HepG2 (cell line): ENCODE measurements around the gene SULT2B1. TPM values are rescaled to one million over a fixed set of nuclear protein-coding genes. Genes with fewer than 3 reads are reported as not detected.
A peak's percentile ranks its signal among the peaks of the same experiment; 100 is the strongest.

Experiments
- ATF4 ChIP-seq, 2 experiments: fragments of 450-650 bp in 1 of 2; sonication (generic) in 1 of 2; formaldehyde crosslinking; IDR thresholded peaks; 2 replicates each; pipeline versions ENCODE4 v1.5.0 to v1.8.0; 2020 to 2022; ENCODE audit warnings: mild to moderate bottlenecking in 1 of 2, missing genetic modification reagents in 1 of 2
- GABPA ChIP-seq, 2 experiments: IDR thresholded peaks; 2 replicates each; pipeline ENCODE4 v1.6.1; 2011 to 2016; ENCODE audit warnings: low read depth in 2 of 2, low read length in 1 of 2, missing biosample characterization in 1 of 2, missing genetic modification characterization in 1 of 2
- GFI1 ChIP-seq: sonication (generic); formaldehyde crosslinking; IDR thresholded peaks from 2 replicates; pipeline ENCODE4 v1.5.0; 2020; ENCODE audit warnings: missing genetic modification reagents, mild to moderate bottlenecking, borderline replicate concordance
- KLF9 ChIP-seq: IDR thresholded peaks from 2 replicates; pipeline ENCODE4 v1.6.1; 2016; ENCODE audit warnings: low read depth
- MTERF4 ChIP-seq: sonication (generic); formaldehyde crosslinking; IDR thresholded peaks from 2 replicates; pipeline ENCODE4 v1.8.0; 2023; ENCODE audit warnings: mild to moderate bottlenecking, missing genetic modification reagents
- MYPOP ChIP-seq: sonication (generic); formaldehyde crosslinking; IDR thresholded peaks from 2 replicates; pipeline ENCODE4 v1.8.1; 2023; ENCODE audit warnings: mild to moderate bottlenecking, moderate library complexity, missing genetic modification reagents
- NCOR1 ChIP-seq: fragments of 200-600 bp; sonication (generic); IDR thresholded peaks from 2 replicates; pipeline ENCODE4 v1.7.0; 2017; ENCODE audit warnings: antibody characterized with exemption, low read length, borderline replicate concordance
- NPAS2 ChIP-seq: sonication (generic); formaldehyde crosslinking; IDR thresholded peaks from 2 replicates; pipeline ENCODE4 v1.8.0; 2022; ENCODE audit warnings: mild to moderate bottlenecking, missing genetic modification reagents, borderline replicate concordance
- PAX8 ChIP-seq: sonication (generic); formaldehyde crosslinking; IDR thresholded peaks from 2 replicates; pipeline ENCODE4 v1.8.0; 2022; ENCODE audit warnings: mild to moderate bottlenecking, missing genetic modification reagents, borderline replicate concordance
- PAXIP1 ChIP-seq: sonication (generic); formaldehyde crosslinking; conservative IDR thresholded peaks from 2 replicates; pipeline ENCODE4 v1.4.0; 2020; ENCODE audit warnings: mild to moderate bottlenecking, missing genetic modification reagents, moderate library complexity
- PHF8 ChIP-seq: sonication (generic); formaldehyde crosslinking; IDR thresholded peaks from 2 replicates; pipeline ENCODE4 v1.5.0; 2020; ENCODE audit warnings: missing genetic modification reagents
- RORA ChIP-seq: sonication (generic); formaldehyde crosslinking; IDR thresholded peaks from 2 replicates; pipeline ENCODE4 v1.5.0; 2020; ENCODE audit warnings: mild to moderate bottlenecking, missing genetic modification reagents, moderate library complexity
- SIN3A ChIP-seq: IDR thresholded peaks from 2 replicates; pipeline ENCODE4 v1.6.1; 2011; ENCODE audit warnings: low read depth, mild to moderate bottlenecking, control low read depth, low read length, borderline replicate concordance
- SP1 ChIP-seq, 2 experiments: fragments of 450-650 bp in 1 of 2; sonication (generic) in 1 of 2; formaldehyde crosslinking in 1 of 2; IDR thresholded peaks; 2 replicates each; pipeline versions ENCODE4 v1.4.0 to v1.6.1; 2016 to 2020; ENCODE audit warnings: missing genetic modification reagents in 1 of 2
- ZNF230 ChIP-seq: sonication (generic); formaldehyde crosslinking; IDR thresholded peaks from 2 replicates; pipeline ENCODE4 v1.4.0; 2020; ENCODE audit warnings: mild to moderate bottlenecking, missing genetic modification reagents
- ZNF331 ChIP-seq: sonication (generic); formaldehyde crosslinking; IDR thresholded peaks from 2 replicates; pipeline ENCODE4 v1.4.0; 2020; ENCODE audit warnings: missing genetic modification reagents
- ZNF34 ChIP-seq: sonication (generic); formaldehyde crosslinking; IDR thresholded peaks from 2 replicates; pipeline ENCODE4 v1.4.0; 2020; ENCODE audit warnings: mild to moderate bottlenecking, missing genetic modification reagents, borderline replicate concordance
- ZNF382 ChIP-seq: sonication (generic); formaldehyde crosslinking; IDR thresholded peaks from 2 replicates; pipeline ENCODE4 v1.5.0; 2020; ENCODE audit warnings: missing genetic modification reagents, mild to moderate bottlenecking, borderline replicate concordance
- ZNF441 ChIP-seq: sonication (generic); formaldehyde crosslinking; IDR thresholded peaks from 2 replicates; pipeline ENCODE4 v1.7.0; 2021; ENCODE audit warnings: missing genetic modification reagents, borderline replicate concordance
- ZNF446 ChIP-seq: sonication (generic); formaldehyde crosslinking; IDR thresholded peaks from 2 replicates; pipeline ENCODE4 v1.5.0; 2020; ENCODE audit warnings: mild to moderate bottlenecking, missing genetic modification reagents
- ZNF564 ChIP-seq: sonication (generic); formaldehyde crosslinking; IDR thresholded peaks from 2 replicates; pipeline ENCODE4 v1.8.1; 2023; ENCODE audit warnings: mild to moderate bottlenecking, missing genetic modification reagents
- ZNF607 ChIP-seq: sonication (generic); formaldehyde crosslinking; IDR thresholded peaks from 2 replicates; pipeline ENCODE4 v1.5.1; 2020; ENCODE audit warnings: missing genetic modification reagents, mild to moderate bottlenecking, borderline replicate concordance
- ZNF790 ChIP-seq: sonication (generic); formaldehyde crosslinking; IDR thresholded peaks from 2 replicates; pipeline ENCODE4 v1.8.0; 2022; ENCODE audit warnings: missing genetic modification reagents, mild to moderate bottlenecking, borderline replicate concordance
- polyA plus RNA-seq, 8 experiments: library from polyadenylated mRNA; depleted of rRNA in 3 of 8; stranded (reverse) in 7 of 8; unstranded in 1 of 8; fragments of >200 nt; fragmentation: Illumina TruSeq in 4 of 8; extraction: Trizol in 4 of 8; gene quantifications; 2 replicates each; pipeline versions ENCODE4 v1.2.1 to v1.2.3, GENCODE V29; 2011 to 2016; ENCODE audit warnings: low read depth in 4 of 8, missing spikeins in 1 of 8, mixed read lengths in 1 of 8; ENCODE audit not compliant: insufficient read depth in 1 of 8
- total RNA-seq, 5 experiments: library from RNA; depleted of rRNA; stranded (reverse); fragments of >200 nt; fragmentation: Illumina TruSeq; extraction: Trizol; gene quantifications; 2 replicates each; pipeline ENCODE4 v1.2.3, GENCODE V29; 2016; ENCODE audit warnings: low read depth in 1 of 5

The SULT2B1 gene
- total and polyA plus RNA-seq, 2 of the 13 experiments (the other 11 are each of a cell fraction or from before 2014, with no cell fraction given) = 0.13 TPM; not detected in 1

GRCh38 chr19:48635263-48635965 lies 83.4 kb downstream of the SULT2B1 start (continued):
- TF ChIP-seq MYPOP (CRISPR knock-in tag) = no peak
- no peak for TF ChIP-seq ZNF446 (CRISPR knock-in tag)
- TF ChIP-seq SIN3A = peak; percentile 38; the same call in 1 of the 2 replicates
- no peak for TF ChIP-seq GABPA (IDR thresholded peaks at IDR 0.05; ENCODE audit: low read depth, low read length)
- TF ChIP-seq GABPA (CRISPR knock-in tag; IDR thresholded peaks at IDR 0.05; ENCODE audit: low read depth) = no peak
- TF ChIP-seq GFI1 = 0 out of 2 replicates have a peak, but pooled peaks have one; percentile 5
- TF ChIP-seq PHF8 = no peak
- TF ChIP-seq ZNF607 (CRISPR knock-in tag) = no peak
- TF ChIP-seq PAXIP1 (CRISPR knock-in tag) = no peak
- TF ChIP-seq ATF4 (CRISPR knock-in tag; IDR thresholded peaks at IDR 0.05) = no peak
- no peak for TF ChIP-seq ZNF34 (CRISPR knock-in tag)
- TF ChIP-seq ZNF230 (CRISPR knock-in tag) = no peak
- TF ChIP-seq ZNF331 (CRISPR knock-in tag) = no peak
- TF ChIP-seq SP1 (IDR thresholded peaks at IDR 0.05) = no peak
- TF ChIP-seq SP1 (CRISPR knock-in tag; IDR thresholded peaks at IDR 0.05) = peak; percentile 59; the same call in 1 of the 2 replicates
- TF ChIP-seq ZNF382 (CRISPR knock-in tag) = no peak
- no peak for TF ChIP-seq RORA (CRISPR knock-in tag)
- TF ChIP-seq ZNF564 (CRISPR knock-in tag) = no peak
- no peak for TF ChIP-seq KLF9 (CRISPR knock-in tag)
- no peak for TF ChIP-seq ZNF441 (CRISPR knock-in tag)
- 0 out of 2 replicates have a peak, but pooled peaks have one; percentile 59 for TF ChIP-seq MTERF4 (CRISPR knock-in tag)
- TF ChIP-seq ZNF790 (CRISPR knock-in tag) = 0 out of 2 replicates have a peak, but pooled peaks have one; percentile 37
- no peak for TF ChIP-seq PAX8
- no peak for TF ChIP-seq NPAS2 (CRISPR knock-in tag)
- no peak for TF ChIP-seq NCOR1
